GM18499 (cell line): ENCODE measurements around the gene SLC25A45.

Experiments used
- ATAC-seq: cut with Tn5 transposase; IDR thresholded peaks from one replicate; pipeline ENCODE4 v1.9.1; 2021; ENCODE audit warnings: moderate number of reproducible peaks; ENCODE audit not compliant: insufficient read depth, unreplicated experiment

Gene SLC25A45, protein sequence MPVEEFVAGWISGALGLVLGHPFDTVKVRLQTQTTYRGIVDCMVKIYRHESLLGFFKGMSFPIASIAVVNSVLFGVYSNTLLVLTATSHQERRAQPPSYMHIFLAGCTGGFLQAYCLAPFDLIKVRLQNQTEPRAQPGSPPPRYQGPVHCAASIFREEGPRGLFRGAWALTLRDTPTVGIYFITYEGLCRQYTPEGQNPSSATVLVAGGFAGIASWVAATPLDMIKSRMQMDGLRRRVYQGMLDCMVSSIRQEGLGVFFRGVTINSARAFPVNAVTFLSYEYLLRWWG

DNA sequence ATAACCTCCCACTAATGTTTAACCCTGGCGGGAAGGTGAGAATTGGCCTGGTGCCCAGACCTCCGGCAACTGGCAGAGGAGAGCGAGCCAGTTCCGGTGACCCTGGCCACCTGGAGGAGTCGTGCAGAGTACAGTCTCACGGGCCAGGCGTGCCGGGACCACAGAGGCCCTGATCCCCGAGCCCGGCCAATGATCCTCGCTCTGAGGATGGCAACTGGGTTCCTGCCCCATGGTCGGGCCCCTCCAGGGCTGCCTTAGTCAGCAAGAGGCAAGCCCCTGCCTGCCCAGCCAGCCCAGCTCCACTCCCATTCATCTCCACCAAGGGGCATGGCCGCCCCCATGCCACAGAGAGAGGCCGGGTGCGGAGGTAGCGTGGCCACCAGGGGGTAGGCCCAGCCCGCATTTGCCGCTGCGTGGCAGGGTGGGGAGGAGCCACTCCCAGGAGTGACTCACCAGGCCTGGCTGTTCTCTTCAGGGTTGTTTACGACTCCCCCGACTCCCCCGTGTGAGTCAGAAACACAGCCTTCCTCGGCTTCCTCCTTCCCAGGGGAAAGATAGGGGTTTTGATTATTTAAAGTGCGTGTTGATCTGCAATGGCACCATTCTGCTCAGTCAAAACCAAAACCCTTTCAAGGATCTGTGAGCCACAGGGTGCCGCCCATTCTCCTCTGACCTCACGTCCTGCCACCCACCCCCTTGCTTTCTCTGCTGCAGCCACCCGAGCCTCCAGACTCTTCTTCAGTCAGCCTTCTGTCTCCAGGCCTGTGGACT, at the start of gene SLC25A45:
Gene SLC25A45, minus strand, starts transcription at position 614 of the 771 bp plus-strand sequence. CDS start 695 bp downstream, outside the sequence.
- no peak for ATAC-seq

- no peak for ATAC-seq
Measured at GRCh38 chr11:65431451-65432099, 49.1 kb upstream of the SLC25A45 start.

DNA sequence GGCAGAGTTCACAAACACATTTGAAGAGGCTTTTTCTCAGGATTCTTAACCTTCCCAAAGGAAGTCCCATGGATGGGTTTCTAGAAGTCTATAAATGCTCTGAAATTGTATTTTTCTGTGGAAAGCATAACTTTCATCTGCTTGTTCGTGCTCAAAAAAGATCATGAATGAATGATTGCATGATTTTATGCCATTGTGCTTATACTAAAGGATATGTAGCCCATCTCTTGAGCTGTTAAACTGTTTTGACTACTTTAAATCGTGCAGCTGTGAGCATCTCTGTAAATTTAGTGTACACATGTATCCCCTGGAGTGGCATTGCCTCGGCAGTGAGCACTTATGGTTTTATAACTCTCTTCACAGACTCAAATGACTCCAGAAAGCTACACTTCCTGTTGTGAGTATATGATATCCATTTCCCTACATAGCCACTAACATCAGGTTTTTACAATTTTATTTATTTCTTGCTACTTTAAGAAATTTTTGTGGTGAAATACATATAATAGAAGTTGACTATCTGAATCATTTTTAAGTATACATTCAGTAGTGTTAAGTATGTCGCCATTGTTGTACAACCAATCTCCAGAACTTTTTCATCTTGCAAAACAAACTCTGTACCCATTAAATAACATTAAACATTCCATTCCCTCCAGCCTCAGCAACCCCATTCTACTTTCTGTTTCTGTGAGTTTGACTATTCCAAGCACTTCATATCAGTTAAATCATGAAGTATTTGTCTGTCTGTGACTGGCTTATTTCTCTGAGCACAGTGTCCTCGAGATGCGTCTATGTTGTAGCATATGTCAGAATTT, 48.2 kb upstream of the SLC25A45 start:
- no peak for ATAC-seq

DNA sequence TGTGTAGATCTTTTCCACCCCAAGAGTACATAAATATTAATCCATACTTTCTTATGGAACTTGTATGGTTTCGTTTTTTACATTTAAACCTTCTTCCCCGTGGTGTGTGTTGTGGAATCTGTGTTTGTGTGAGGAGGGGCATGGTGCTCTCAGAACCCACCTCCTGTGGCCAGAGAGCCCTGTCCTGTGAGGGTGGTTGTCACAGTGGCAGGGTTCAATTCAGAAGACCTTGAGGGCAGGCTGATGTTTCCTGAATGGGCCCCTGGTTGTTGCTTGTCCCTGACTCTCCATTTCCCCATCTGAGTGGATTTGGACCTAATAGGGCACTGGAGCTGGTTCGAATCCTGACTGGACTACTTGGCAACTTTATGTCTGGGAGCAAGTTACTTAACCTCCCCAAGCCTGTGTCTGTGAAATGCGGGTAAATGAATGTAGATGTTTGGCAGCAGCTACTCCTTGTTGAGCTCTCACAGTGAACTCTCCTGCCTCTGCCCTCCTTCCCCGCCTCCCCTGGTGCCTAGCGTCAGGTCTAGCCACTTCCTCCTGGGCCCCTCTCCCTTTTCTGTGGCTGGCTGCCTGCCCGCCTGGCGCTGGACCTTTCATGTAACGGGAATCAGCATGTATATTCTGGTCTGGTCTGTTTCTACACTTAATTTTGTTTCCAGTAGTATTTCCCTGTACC, 47.4 kb upstream of the SLC25A45 start:
- no peak for ATAC-seq

DNA sequence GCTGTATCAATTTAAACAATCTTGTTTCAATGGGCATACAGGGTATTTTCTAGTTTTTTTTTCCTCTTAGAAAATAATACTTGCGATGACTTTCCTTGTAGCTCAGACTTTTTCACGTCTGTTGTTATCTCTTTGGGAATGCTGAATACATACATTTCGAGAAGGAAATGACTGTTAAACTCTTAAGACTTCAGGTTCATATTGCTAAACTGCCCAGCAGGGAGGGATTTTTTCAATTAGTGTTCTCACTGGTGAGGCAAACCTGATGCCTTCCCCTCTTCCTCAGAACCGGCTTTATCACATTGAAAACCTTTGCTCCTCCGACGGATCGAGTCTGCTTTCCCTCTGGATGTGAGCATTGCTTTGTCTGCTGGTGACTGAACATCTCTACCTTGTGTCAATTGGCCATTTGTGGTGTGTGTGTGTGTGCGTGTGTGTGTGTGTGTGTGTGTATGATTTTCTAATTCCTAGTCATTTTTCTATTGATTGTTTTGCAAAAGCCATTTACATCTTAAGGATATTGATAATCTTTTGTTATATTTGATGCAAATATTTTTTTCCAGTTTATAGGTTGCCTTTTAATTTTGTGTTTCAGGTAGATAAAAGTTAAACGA, 46.7 kb upstream of the SLC25A45 start:
- ATAC-seq = no peak

DNA sequence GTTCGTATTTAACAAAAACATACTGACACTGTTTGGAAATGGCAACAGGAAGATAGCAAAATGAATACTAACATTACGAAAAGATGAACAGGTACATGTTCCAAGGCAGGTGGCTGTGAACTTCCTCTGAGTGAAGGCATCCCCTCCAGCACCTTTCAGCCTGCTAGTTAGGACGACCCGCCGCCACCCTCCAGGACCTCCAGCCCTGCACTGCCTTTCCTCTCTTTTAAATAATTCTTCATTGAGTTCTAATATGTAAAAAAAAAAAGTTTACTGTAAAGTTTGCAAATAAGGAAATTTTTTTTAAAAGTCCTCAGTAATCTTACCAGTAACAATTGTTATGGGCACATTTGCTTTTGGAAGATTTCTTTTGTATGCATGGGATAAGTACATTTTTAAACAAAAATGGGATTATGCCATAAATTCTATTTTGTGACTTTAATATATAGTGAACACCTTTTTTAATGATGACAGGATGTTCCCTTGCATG, 46.2 kb upstream of the SLC25A45 start:
- no peak for ATAC-seq

GRCh38 chr11:65427691-65428577, 45.5 kb upstream of the SLC25A45 start:
- no peak for ATAC-seq

DNA sequence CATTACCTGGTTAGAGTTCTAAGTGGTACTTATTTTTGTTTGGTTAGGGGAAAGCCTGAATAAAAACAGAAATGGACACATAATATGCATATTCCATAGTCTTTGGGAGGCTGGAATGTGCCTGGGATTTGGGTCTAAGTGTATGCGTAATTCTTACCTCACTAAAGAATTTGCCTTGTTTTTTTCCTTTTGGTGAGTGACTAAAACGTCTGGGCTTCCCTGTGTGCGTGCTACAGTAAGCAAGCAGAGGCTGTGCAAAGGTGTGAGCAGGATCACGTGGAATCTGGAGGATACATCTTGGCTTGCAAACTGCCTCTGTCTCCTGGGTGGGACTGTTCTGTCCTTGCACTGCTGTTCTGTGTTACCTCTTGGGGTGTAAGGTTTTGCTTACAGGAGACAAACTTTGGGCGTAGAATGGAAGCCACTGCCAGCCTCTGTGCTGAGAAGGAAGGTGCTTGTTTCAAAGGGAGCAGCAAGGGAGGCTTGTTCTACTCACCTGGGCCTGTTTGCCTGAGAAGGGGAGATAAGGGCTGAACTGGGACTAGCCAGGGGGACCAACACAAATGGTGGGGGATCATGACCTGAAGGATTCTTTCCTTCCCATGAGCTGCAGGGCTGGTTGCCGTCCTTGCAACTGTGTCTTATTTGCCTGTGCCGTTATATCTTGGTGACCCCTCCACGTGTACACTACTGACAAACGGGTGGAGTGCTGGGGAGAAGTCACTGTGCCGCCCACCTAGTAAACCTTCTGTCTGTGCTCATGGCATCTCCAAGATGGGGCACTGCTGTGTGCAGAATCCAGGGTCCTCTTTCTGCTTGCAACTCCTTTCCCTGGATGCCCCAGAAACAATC, 44.6 kb upstream of the SLC25A45 start:
- no peak for ATAC-seq

GRCh38 chr11:65425971-65426838, 43.8 kb upstream of the SLC25A45 start:
- ATAC-seq = no peak

- no peak for ATAC-seq
Measured at GRCh38 chr11:65425105-65425970, 42.9 kb upstream of the SLC25A45 start.

DNA sequence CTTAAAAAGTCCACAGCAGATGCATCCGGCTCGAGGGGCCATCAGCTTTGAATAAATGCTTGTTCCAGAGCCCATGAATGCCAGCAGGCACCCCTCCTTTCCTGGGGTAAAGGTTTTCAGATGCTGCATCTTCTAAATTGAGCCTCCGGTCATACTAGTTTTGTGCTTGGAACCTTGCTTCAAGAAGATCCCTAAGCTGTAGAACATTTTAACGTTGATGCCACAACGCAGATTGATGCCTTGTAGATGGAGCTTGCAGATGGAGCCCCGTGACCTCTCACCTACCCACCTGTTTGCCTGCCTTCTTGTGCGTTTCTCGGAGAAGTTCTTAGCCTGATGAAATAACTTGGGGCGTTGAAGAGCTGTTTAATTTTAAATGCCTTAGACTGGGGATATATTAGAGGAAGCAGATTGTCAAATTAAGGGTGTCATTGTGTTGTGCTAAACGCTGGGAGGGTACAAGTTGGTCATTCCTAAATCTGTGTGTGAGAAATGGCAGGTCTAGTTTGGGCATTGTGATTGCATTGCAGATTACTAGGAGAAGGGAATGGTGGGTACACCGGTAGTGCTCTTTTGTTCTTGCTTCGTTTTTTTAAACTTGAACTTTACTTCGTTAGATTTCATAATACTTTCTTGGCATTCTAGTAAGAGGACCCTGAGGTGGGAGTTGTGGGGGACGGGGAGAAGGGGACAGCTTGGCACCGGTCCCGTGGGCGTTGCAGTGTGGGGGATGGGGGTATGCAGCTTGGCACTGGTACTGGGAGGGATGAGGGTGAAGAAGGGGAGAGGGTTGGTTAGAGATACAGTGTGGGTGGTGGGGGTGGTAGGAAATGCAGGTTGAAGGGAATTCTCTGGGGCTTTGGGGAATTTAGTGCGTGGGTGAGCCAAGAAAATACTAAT, 42.0 kb upstream of the SLC25A45 start:
- ATAC-seq = no peak

GRCh38 chr11:65423516-65424204, 41.2 kb upstream of the SLC25A45 start:
- no peak for ATAC-seq

DNA sequence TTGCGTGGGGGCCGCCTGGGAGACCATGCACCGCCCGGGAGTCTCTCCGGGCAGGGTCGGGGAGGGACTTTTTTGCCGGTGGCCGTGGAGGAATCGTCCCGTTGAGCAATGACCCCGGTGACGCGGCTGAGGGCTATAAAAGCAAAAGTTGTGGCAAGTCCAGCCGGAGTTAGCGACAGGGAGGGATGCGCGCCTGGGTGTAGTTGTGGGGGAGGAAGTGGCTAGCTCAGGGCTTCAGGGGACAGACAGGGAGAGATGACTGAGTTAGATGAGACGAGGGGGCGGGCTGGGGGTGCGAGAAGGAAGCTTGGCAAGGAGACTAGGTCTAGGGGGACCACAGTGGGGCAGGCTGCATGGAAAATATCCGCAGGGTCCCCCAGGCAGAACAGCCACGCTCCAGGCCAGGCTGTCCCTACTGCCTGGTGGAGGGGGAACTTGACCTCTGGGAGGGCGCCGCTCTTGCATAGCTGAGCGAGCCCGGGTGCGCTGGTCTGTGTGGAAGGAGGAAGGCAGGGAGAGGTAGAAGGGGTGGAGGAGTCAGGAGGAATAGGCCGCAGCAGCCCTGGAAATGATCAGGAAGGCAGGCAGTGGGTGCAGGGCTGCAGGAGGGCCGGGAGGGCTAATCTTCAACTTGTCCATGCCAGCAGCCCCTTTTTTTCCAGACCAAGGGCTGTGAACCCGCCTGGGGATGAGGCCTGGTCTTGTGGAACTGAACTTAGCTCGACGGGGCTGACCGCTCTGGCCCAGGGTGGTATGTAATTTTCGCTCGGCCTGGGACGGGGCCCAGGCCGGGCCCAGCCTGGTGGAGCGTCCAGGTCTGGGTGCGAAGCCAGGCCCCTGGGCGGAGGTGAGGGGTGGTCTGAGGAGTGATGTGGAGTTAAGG, 40.4 kb upstream of the SLC25A45 start, which contains the start of gene NEAT1:
Gene NEAT1, plus strand, starts transcription at position 166 of the 883 bp plus-strand sequence.
- no peak for ATAC-seq
